ENCODE measurements around the gene ENOX1.

- no peak for TF ChIP-seq EZH2 (IDR thresholded peaks at IDR 0.05; ENCODE audit: low read length)
- TF ChIP-seq CTCF (optimal IDR thresholded peaks at IDR 0.05 in 1 of 3, IDR thresholded peaks at IDR 0.05 in 1 of 3, conservative IDR thresholded peaks at IDR 0.05 in 1 of 3; ENCODE audit: extremely low read depth in 1 of 3, insufficient read depth in 2 of 3, low read length in 3 of 3): no peak
Measured at GRCh38 chr13:43744261-43745031, 42.3 kb downstream of the ENOX1 start.

Measured in keratinocyte (primary cell).